KMS-11 (cell line): Measurements from ENCODE around the gene WNT11.

Source experiments
- H2AFZ ChIP-seq: fragments of 200-600 bp; sonication (generic); 2 replicates; pipeline ENCODE4 v1.6.1; 2016; ENCODE audit warnings: antibody characterized with exemption, mixed run types, low read depth
- H3K27ac ChIP-seq: fragments of 200-600 bp; sonication (generic); 2 replicates; pipeline ENCODE4 v1.6.1; 2016; ENCODE audit warnings: mild to moderate bottlenecking, mixed run types
- H3K27me3 ChIP-seq: fragments of 200-600 bp; sonication (generic); 2 replicates; pipeline ENCODE4 v1.6.1; 2017; ENCODE audit warnings: mild to moderate bottlenecking, low read depth, mixed run types, moderate library complexity; ENCODE audit not compliant: insufficient read depth
- H3K36me3 ChIP-seq: fragments of 200-600 bp; sonication (generic); 2 replicates; pipeline ENCODE4 v1.6.1; 2017; ENCODE audit warnings: mild to moderate bottlenecking, mixed run types; ENCODE audit not compliant: insufficient read depth
- H3K4me1 ChIP-seq: fragments of 200-600 bp; sonication (generic); 2 replicates; pipeline ENCODE4 v1.6.1; 2016; ENCODE audit warnings: mild to moderate bottlenecking, low read depth, mixed run types; ENCODE audit not compliant: poor library complexity, severe bottlenecking
- H3K4me2 ChIP-seq: fragments of 200-600 bp; sonication (generic); 2 replicates; pipeline ENCODE4 v1.7.0; 2016; ENCODE audit warnings: mild to moderate bottlenecking, mixed run types
- H3K4me3 ChIP-seq: fragments of 200-600 bp; sonication (generic); IDR thresholded peaks from 2 replicates; pipeline ENCODE4 v1.6.1; 2017; ENCODE audit warnings: low read depth, low read length, mixed read lengths; ENCODE audit not compliant: insufficient read depth
- H3K79me2 ChIP-seq: fragments of 200-600 bp; sonication (generic); 2 replicates; pipeline ENCODE4 v1.6.1; 2016; ENCODE audit warnings: low read depth, mixed run types; ENCODE audit not compliant: insufficient read depth
- H3K9ac ChIP-seq: fragments of 200-600 bp; sonication (generic); 2 replicates; pipeline ENCODE4 v1.6.1; 2016; ENCODE audit warnings: mild to moderate bottlenecking, mixed run types
- H4K20me1 ChIP-seq: fragments of 200-600 bp; sonication (generic); 2 replicates; pipeline ENCODE4 v1.6.1; 2016; ENCODE audit warnings: mild to moderate bottlenecking, mixed run types; ENCODE audit not compliant: insufficient read depth
- TF ChIP-seq, protein P1 (sequence below): fragments of 200-600 bp; sonication (generic); conservative IDR thresholded peaks from 2 replicates; pipeline ENCODE4 v1.6.1; 2017; ENCODE audit warnings: low read depth, mild to moderate bottlenecking, antibody characterized with exemption, low read length, moderate library complexity, mixed read lengths

WNT11 gene

DNA sequence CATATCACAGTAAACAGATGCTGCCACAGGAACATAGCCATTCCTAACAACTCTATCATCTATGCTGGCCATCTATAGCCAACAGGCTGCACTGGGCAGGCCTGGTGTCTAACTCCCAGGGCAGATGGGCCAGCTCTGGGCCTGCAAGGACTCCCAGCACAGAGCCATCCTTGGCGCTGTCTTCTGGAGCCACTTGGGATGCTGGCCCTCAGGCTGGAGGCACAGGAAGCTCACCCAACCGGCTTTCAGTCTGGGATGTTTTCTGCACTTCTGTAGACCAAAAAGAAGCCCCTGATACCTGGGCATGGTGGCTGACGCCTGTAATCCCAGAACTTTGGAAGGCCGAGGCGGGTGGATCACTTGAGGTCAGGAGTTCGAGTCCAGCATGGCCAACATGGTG lies 40.8 kb upstream of the WNT11 start:
- Histone ChIP-seq H4K20me1 (no peaks in the 10 kb centered on the region), H3K4me2 (no peak overlapping the region), H3K4me3 (no peak overlapping the region), H3K4me1 (no peaks in the 10 kb centered on the region), H2AFZ (no peak overlapping the region), H3K27ac (no peak overlapping the region), H3K36me3 (no peaks in the 10 kb centered on the region), H3K9ac (no peak overlapping the region), H3K79me2 (no peaks in the 10 kb centered on the region), H3K27me3 (no peaks in the 10 kb centered on the region)
- TF ChIP-seq, protein P1, sequence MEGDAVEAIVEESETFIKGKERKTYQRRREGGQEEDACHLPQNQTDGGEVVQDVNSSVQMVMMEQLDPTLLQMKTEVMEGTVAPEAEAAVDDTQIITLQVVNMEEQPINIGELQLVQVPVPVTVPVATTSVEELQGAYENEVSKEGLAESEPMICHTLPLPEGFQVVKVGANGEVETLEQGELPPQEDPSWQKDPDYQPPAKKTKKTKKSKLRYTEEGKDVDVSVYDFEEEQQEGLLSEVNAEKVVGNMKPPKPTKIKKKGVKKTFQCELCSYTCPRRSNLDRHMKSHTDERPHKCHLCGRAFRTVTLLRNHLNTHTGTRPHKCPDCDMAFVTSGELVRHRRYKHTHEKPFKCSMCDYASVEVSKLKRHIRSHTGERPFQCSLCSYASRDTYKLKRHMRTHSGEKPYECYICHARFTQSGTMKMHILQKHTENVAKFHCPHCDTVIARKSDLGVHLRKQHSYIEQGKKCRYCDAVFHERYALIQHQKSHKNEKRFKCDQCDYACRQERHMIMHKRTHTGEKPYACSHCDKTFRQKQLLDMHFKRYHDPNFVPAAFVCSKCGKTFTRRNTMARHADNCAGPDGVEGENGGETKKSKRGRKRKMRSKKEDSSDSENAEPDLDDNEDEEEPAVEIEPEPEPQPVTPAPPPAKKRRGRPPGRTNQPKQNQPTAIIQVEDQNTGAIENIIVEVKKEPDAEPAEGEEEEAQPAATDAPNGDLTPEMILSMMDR = no peak

DNA sequence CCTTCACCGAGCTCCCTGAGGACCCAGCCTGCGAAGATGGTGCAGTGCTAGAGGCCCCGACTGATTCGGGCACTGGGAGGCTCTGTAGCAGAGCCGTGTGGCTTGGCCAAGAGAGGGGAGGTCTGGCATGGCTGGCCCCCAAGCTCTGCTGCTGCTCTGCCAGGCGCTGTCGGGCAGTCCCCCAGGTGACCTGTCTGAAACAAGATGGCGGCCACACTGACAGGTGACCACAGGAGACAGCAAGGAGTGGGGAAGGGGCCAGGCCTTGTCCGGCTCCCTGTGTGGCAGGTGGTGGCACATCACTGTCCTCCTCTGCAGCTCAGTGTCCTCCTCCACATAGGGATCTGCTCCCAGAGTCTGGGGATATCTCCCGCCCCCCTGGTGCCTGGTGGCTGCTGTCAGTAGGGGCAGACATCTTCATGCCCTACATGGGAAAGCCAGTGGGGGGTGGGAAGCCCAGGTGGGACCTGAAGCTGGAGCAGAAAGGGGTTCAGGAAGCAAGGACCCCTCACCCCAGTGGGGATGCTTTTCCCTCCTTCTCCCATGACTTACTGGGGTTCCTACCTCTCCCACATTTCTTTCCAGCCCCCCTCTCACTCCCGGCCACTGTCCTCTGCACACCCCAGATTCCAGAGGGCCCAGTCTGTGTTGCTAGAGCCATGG lies 40.1 kb upstream of the WNT11 start:
- no peaks in the 10 kb centered on the region for H3K27me3 ChIP-seq
- no peaks in the 10 kb centered on the region for H3K79me2 ChIP-seq
- no peak overlapping the region for H2AFZ ChIP-seq
- H3K9ac ChIP-seq = no peak overlapping the region
- no peak overlapping the region for H3K4me3 ChIP-seq
- H3K4me2 ChIP-seq = no peak overlapping the region
- H3K27ac ChIP-seq = no peak overlapping the region
- no peaks in the 10 kb centered on the region for H3K36me3 ChIP-seq
- H4K20me1 ChIP-seq = no peaks in the 10 kb centered on the region
- TF ChIP-seq, protein P1 = no peak
- H3K4me1 ChIP-seq = no peaks in the 10 kb centered on the region

DNA sequence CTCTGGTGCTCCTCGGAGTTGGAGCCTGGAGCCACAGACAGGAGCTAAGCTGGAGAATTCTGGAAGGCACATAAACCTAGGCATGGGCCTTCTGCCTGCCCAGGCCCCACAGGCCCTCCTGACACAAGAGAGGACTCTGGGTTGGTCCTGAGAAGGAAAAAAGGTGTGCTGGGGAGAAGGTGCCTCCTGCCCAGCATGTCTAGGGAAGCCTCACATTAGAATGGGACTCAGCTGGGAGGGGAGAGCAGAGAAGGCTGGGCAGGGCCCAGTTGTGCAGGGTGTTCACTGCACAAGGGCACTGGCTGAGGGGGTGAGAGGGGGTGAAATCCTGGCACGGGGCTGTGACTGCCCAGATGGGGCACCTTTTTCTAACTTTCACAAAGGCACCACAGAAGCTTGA lies 39.4 kb upstream of the WNT11 start:
- H3K27ac ChIP-seq = no peak overlapping the region
- TF ChIP-seq, protein P1 = no peak
- H3K79me2 ChIP-seq = no peaks in the 10 kb centered on the region
- no peak overlapping the region for H3K4me2 ChIP-seq
- H3K4me1 ChIP-seq = no peaks in the 10 kb centered on the region
- H3K36me3 ChIP-seq = no peaks in the 10 kb centered on the region
- no peaks in the 10 kb centered on the region for H3K27me3 ChIP-seq
- H4K20me1 ChIP-seq = no peaks in the 10 kb centered on the region
- no peak overlapping the region for H3K9ac ChIP-seq
- no peak overlapping the region for H3K4me3 ChIP-seq
- no peak overlapping the region for H2AFZ ChIP-seq

DNA sequence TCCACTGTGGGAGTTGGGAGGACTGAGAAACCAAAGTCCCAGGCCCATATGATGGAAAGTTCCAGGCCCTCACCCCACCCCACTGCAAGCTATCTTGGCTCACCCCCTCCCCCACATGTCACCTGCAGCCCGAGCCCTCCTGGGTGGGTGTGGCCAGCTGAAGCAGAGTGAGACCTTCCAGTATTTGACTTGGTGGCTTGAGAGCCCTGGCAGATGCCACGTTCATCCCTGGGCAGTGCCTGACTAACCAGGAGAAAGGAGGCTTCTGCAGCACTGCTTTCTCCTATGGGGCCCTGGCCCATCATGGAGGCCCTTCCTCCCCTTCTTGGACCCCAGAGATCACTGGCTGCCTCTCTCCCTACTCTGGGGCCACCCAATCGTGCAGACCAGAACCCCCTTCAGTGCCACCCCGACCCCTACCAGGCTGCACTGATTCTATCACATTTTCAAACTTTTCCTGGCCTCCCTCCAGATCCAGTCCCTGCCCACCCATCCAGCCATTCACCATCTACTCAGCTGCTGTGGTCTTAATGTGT lies 38.1 kb upstream of the WNT11 start:
- H3K4me3 ChIP-seq = no peak overlapping the region
- H3K9ac ChIP-seq = no peak overlapping the region
- H3K27me3 ChIP-seq = no peaks in the 10 kb centered on the region
- no peaks in the 10 kb centered on the region for H3K36me3 ChIP-seq
- no peaks in the 10 kb centered on the region for H3K79me2 ChIP-seq
- H3K4me2 ChIP-seq = no peak overlapping the region
- TF ChIP-seq, protein P1 = no peak
- no peaks in the 10 kb centered on the region for H4K20me1 ChIP-seq
- no peaks in the 10 kb centered on the region for H3K4me1 ChIP-seq
- H2AFZ ChIP-seq = no peak overlapping the region
- H3K27ac ChIP-seq = no peak overlapping the region
